ENCODE data around the gene MGMT. TPM values are rescaled to one million over a fixed set of nuclear protein-coding genes. Genes with fewer than 3 reads are reported as not detected.

The MGMT gene
- total and polyA plus RNA-seq, 9 of the 15 experiments (the other 6 are each of a cell fraction or from before 2014, with no cell fraction given), result 0.03 to 0.29 (median 0.11) TPM; not detected in 4

DNA sequence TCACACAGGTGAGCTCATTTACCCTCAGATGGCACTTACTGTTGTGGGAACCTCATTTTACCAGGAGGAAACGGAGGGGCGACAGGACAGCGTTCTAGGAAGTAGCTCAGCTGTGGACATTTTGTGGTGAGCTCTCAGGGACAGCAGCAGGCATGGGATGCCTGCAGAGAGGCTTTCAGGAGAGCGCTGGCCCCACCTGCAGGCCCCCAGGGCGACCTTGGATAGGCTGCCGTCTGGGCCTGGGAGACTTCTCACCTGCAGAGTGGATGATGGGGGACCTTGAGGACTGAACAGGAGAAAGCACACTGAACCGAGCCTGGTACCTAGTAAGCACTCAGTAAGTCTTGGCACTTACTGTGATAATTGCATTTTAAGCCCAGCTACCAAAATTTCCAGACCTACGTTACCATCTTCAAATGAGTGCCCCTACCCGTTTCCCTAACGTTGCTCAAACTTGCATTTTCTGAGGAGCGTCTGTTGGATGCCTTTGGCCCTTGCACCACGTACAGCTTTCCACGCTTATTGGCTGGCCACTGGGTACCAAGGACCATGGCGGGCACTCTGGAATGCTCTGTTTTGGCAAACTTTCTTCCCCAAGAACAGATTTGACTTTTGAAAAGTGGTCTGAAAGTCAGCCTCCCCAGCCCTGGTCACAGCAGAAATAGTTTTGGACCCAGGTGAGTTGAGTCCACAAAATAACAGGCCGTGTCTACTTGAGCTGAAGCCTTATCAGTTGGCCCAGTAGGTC lies 273.7 kb downstream of the MGMT start:
- no peaks in the 10 kb centered on the region; a peak in 1 of 5 replicates for H3K27me3 ChIP-seq (ENCODE audit: control insufficient read depth in 2 of 2, insufficient read depth in 2 of 2, low read length in 2 of 2)
- H4K20me1 ChIP-seq (replicated peaks; ENCODE audit: control insufficient read depth, insufficient read depth, low read length), result no peaks in the 10 kb centered on the region
- in situ Hi-C loops (cut with MboI) (no loop called here), intact Hi-C loops (cut with micrococcal nuclease) (no loop called here)
- ChIA-PET POLR2A (no interaction called here), CTCF (ENCODE audit: low intra/inter-chr PET ratio) (no interaction called here)
- H3K9me3 ChIP-seq (replicated peaks; ENCODE audit: control insufficient read depth, insufficient read depth, low read depth, low read length), result no peaks in the 10 kb centered on the region
- no TSS peak for BruUV-seq (replicated peaks)
- H3K4me3 ChIP-seq, result no peak overlapping the region
- no peaks in the 10 kb centered on the region for H3K9me1 ChIP-seq (ENCODE audit: control insufficient read depth, insufficient read depth, low read length)
- H2AFZ ChIP-seq (ENCODE audit: low read depth, low read length), result no peak overlapping the region
- TF ChIP-seq JUND (IDR thresholded peaks at IDR 0.05; ENCODE audit: borderline replicate concordance, low read depth, low read length), result no peak
- no peak for TF ChIP-seq JUND (tag; IDR thresholded peaks at IDR 0.05; ENCODE audit: borderline replicate concordance, low read depth, low read length)
- TF ChIP-seq GATAD2A (IDR thresholded peaks at IDR 0.05), result no peak
- no peak for TF ChIP-seq TAF7 (tag; IDR thresholded peaks at IDR 0.05)
- no peak for TF ChIP-seq FOXA3 (CRISPR knock-in tag; conservative IDR thresholded peaks at IDR 0.05 in 1 of 2, IDR thresholded peaks at IDR 0.05 in 1 of 2)
- no peak for TF ChIP-seq ETV5 (CRISPR knock-in tag; IDR thresholded peaks at IDR 0.05; ENCODE audit: low read depth)
- TF ChIP-seq HNRNPK (IDR thresholded peaks at IDR 0.05; ENCODE audit: low read depth, low read length, poor library complexity, severe bottlenecking), result no peak
- no peak for TF ChIP-seq ZNF23 (CRISPR knock-in tag; IDR thresholded peaks at IDR 0.05)
- TF ChIP-seq NR4A1 (CRISPR knock-in tag; IDR thresholded peaks at IDR 0.05), result no peak
- no peak for TF ChIP-seq NR4A1 (tag; IDR thresholded peaks at IDR 0.05)
- no peak for TF ChIP-seq CBFA2T2 (conservative IDR thresholded peaks at IDR 0.05)
- TF ChIP-seq TCF3 (CRISPR knock-in tag; IDR thresholded peaks at IDR 0.05), result no peak
- no peak for TF ChIP-seq ZBTB7A (IDR thresholded peaks at IDR 0.05; ENCODE audit: borderline replicate concordance, control insufficient read depth, low read depth, low read length)
- TF ChIP-seq ZKSCAN8 (CRISPR knock-in tag; IDR thresholded peaks at IDR 0.05), result no peak
- TF ChIP-seq ILF3 (IDR thresholded peaks at IDR 0.05; ENCODE audit: borderline replicate concordance), result no peak
- TF ChIP-seq SREBF1 (IDR thresholded peaks at IDR 0.05; ENCODE audit: borderline replicate concordance, low read depth, low read length), result no peak
- no peak for TF ChIP-seq PHB2 (IDR thresholded peaks at IDR 0.05; ENCODE audit: low read depth)
- TF ChIP-seq, protein P1, sequence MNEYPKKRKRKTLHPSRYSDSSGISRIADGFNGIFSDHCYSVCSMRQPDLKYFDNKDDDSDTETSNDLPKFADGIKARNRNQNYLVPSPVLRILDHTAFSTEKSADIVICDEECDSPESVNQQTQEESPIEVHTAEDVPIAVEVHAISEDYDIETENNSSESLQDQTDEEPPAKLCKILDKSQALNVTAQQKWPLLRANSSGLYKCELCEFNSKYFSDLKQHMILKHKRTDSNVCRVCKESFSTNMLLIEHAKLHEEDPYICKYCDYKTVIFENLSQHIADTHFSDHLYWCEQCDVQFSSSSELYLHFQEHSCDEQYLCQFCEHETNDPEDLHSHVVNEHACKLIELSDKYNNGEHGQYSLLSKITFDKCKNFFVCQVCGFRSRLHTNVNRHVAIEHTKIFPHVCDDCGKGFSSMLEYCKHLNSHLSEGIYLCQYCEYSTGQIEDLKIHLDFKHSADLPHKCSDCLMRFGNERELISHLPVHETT (CRISPR knock-in tag; conservative IDR thresholded peaks at IDR 0.05 in 1 of 2, IDR thresholded peaks at IDR 0.05 in 1 of 2), result no peak
- H3K4me2 ChIP-seq (ENCODE audit: insufficient read depth, low read length), result no peak overlapping the region
- H3K36me3 ChIP-seq (ENCODE audit: control insufficient read depth, insufficient read depth, low read length), result no peaks in the 10 kb centered on the region
- H3K79me2 ChIP-seq (ENCODE audit: control insufficient read depth, insufficient read depth, low read length), result no peaks in the 10 kb centered on the region
- H3K27ac ChIP-seq (ENCODE audit: extremely low read depth, low read depth, low read length), result no peak overlapping the region
- 0% methylated on average over 6 of the region's 15 CpGs for whole genome bisulfite sequencing (ENCODE audit: insufficient coverage, low coverage, missing lambda C conversion rate)
- DNase-seq (ENCODE audit: extremely low read depth in 1 of 4, low spot score in 3 of 4) (no peak), FAIRE-seq (no peak), ATAC-seq (no peak)
- H3K9ac ChIP-seq (ENCODE audit: insufficient read depth in 1 of 2, low read depth in 2 of 2, low read length in 2 of 2), result no peak overlapping the region
- no peaks in the 10 kb centered on the region for H3K4me1 ChIP-seq (replicated peaks in 1 of 2; ENCODE audit: control insufficient read depth in 2 of 2, insufficient read depth in 2 of 2, low read length in 2 of 2)

Data from K562 (cell line).